IPS-NIHi7 (cell line): ENCODE results near the gene AKR1C4.
"Not testable (repeated sequence)": the region's sequence is repeated elsewhere in the genome, so short reads cannot be mapped to it uniquely, and the experiment has no call there.

Experiments
- DNase-seq: peaks from one replicate; pipeline ENCODE4 v3.0.0; 2012; ENCODE audit warnings: mixed read lengths; ENCODE audit errors: extremely low spot score

Gene AKR1C4

GRCh38 chr10:5206799-5207198 is 10.2 kb downstream of the AKR1C4 start:
- DNase-seq, result no peak

DNA sequence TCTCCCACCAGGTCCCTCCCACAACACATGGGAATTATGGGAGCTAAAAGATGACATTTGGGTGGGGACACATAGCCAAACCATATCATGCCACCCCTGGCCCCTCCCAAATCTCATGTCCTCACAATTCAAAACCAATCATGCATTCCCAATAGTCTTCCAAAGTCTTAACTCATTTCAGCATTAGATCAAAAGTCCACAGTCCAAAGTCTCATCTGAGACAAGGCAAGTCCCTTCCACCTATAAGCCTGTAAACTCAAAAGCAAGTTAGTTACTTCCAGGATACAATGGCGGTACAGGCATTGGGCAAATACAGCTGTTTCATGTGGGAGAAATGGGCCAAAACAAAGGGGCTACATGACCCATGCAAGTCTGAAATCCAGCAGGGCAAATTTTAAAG is 13.1 kb downstream of the AKR1C4 start:
- DNase-seq, result not testable (repeated sequence)

- DNase-seq, result not testable (repeated sequence)
Observed at GRCh38 chr10:5210261-5210660, 13.6 kb downstream of the AKR1C4 start.

- no peak for DNase-seq
Observed at GRCh38 chr10:5211696-5212536, 15.3 kb downstream of the AKR1C4 start.

DNA sequence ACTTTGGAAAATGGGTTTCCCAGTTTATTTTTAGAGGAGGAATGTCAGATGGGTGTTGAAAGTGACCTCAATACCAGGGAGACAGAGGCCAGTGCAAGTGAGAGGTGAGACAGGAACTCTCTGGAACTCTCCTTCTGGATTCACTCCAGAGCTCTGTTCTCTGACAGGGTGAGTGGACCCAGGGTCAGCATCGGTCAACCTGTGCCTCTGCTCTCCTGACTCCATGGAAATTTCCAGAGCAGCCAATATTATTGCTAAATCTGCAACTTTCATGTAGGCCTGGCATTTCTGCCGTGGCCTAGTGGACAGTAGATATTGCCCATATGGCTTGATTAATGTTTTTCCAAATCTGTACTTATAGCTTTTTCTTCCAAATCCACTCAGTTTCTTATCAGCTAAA is 20.2 kb downstream of the AKR1C4 start:
- no peak for DNase-seq

- DNase-seq, result no peak
Observed at GRCh38 chr10:5219262-5219661, 22.6 kb downstream of the AKR1C4 start.

- not testable (repeated sequence) for DNase-seq
Observed at GRCh38 chr10:5222942-5223341, 26.3 kb downstream of the AKR1C4 start.

- DNase-seq, result no peak
Observed at GRCh38 chr10:5229019-5229418, 32.4 kb downstream of the AKR1C4 start.

- no peak for DNase-seq
Observed at GRCh38 chr10:5233324-5233723, 36.7 kb downstream of the AKR1C4 start.

GRCh38 chr10:5234106-5234860 is 37.6 kb downstream of the AKR1C4 start:
- no peak for DNase-seq

DNA sequence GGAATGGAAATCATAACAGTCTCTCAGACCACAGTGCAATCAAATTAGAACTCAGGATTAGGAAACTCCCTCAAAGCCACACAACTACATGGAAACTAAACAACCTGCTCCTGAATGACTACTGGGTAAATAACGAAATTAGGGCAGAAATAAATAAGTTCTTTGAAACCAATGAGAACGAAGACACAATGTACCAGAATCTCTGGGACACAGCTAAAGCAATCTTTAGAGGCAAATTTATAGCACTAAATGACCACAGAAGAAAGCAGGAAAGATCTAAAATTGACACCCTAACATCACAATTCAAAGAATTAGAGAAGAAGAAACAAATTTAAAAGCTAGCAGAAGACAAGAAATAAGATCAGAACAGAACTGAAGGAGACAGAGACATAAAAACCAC is 40.9 kb downstream of the AKR1C4 start:
- DNase-seq, result not testable (repeated sequence)

DNA sequence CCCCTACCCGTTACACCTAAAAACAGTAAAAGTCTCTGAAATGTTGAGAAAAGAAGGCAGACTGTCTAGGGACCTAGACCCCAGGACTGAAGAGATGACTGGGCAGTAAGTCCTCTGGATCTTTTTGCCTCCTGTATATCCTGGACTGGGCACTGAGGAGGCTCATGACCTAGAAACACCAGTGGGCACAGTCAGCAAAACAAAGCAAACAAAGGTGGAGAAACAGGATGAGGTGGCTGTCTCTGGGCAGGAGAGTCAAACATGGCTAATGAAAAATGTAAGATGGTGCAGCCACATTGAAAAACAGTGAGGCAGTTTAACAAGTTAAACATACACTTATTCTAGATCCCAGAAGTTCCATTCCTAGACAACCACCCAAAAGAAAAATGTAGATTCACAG is 45.9 kb downstream of the AKR1C4 start:
- no peak for DNase-seq

DNA sequence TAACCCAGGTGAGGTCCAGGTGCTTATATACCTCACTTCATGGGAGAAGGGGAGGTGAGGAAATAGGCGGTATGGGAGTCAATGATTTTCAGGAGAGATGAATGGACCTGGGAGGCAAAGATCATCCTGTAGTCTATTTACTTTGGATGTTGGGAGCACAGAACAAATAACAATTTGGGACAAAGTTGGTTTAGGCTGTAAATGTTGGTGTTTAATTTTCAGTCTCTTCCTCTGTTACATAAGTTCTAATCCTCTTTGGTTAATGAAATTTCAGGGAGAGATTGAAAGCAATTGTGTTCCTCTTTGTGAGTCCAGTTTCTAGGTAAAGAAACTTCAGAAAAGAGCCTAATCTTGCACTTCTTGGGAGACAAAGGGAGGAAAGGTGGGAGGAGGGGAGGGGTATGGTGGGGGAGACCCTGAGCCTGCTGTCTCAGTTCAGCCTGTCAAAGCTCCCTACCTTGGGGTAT is 46.9 kb downstream of the AKR1C4 start:
- no peak for DNase-seq

- DNase-seq, result peak; percentile 51
Observed at GRCh38 chr10:5252177-5253037, 55.8 kb downstream of the AKR1C4 start.

GRCh38 chr10:5254488-5254887 is 57.9 kb downstream of the AKR1C4 start:
- DNase-seq, result no peak

- not testable (repeated sequence) for DNase-seq
Observed at GRCh38 chr10:5257768-5258167, 61.1 kb downstream of the AKR1C4 start.

DNA sequence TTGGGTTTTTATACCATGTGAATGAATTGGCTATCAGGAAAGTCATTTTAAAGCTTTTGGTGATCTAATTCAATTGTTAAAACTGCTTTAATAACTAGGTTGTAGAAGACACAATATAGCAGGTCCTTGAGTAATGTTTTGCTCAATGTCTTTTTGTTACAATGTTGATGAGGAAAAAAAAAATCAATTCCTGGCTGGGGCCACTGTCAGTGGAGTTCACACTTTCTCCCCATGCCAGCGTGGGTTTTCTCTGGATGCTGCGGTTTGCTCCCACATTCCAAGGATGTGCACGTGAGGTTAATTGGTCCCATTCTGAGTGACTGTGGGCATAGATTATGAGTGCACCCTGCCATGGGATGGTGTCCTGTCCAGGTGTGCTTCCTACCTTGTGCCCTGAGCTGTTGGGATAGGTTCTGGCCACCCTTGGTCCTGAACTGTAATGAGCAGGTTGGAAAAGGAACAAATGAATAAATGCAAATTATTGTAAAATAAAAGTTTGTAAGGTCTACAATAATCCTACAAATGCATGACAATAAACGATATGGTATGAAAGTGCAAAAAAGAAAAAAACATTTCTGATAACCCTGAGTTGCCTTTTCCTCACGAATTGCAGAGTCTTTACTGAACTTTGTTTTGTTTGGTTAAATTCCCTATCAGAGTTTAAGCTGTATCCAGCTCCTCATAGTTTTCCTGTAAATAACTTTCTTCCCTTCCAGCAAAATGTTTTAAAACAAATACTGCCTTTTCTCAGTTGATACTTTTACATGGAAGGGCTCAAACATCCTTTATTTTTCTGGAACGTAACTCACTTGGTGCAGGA is 62.7 kb downstream of the AKR1C4 start:
- DNase-seq, result no peak

GRCh38 chr10:5259952-5260578 is 63.4 kb downstream of the AKR1C4 start:
- no peak for DNase-seq

DNA sequence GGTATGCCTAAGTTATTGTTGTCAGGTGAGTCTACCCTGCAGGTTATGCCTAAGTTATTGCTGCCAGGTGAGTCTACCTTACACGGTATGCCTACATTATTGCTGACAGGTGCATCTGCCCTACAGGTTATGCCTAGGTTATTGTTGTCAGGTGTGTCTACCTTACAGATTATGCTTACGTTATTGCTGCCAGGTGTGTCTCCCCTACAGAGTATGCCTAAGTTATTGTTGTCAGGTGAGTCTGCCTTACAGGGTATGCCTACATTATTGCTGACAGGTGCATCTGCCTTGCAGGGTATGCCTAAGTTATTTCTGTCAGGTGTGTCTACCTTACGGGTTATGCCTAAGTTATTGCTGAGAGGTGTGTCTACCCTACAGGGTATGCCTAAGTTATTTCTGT is 64.2 kb downstream of the AKR1C4 start:
- no peak for DNase-seq

DNA sequence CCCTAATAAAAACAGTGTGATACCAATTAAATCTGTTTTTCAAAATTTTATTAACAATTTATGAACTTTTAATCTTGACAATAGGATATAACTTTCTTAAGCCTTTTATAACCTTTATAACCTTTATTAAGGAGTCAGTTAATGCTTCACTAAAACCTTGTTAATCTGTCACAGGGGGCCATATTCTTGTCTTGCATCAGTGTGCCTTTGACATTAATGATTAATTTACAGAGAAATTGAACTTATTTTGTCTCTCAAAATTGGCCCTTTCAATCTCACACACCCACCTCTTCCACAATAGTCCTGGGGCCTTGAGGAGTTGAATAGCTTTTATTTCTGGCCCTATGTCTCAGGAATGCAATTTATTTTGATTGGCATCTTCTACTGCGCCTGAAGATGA is 68.5 kb downstream of the AKR1C4 start:
- DNase-seq, result no peak

DNA sequence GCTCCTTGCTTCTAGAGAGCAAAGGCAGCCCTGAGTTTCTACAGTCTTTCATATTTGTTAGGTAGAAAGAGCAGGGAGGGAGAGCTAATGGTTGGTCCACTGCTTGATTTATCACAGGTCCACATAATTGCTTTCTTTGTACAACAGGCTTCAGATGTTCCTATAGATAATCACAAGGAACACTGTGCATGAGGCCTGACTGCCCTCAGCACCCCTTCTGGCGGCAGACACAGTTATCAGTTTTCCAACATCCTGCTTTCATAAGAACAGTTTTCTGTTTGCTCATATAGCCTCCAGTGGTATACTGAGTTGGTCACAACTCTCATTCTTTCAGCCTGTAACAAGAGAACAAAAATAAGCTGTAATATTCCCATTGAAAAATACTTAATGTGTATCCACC is 69.7 kb downstream of the AKR1C4 start:
- no peak for DNase-seq
